ENCODE measurements around the gene CIB2.

CIB2 gene

GRCh38 chr15:78082743-78083110 lies 48.5 kb downstream of the CIB2 start:
- DNase-seq = no peak

- no peak for DNase-seq
Measured at GRCh38 chr15:78082106-78082742, 49.0 kb downstream of the CIB2 start.

GRCh38 chr15:78080088-78080460 lies 51.2 kb downstream of the CIB2 start:
- DNase-seq = no peak

GRCh38 chr15:78079298-78080087 lies 51.8 kb downstream of the CIB2 start:
- DNase-seq = no peak

- peak; percentile 40 for DNase-seq
Measured at GRCh38 chr15:78077871-78078210, 53.4 kb downstream of the CIB2 start.

GRCh38 chr15:78077053-78077870 lies 54.0 kb downstream of the CIB2 start, which contains the start of gene TBC1D2B:
TBC1D2B (minus strand) TSS chr15:78077711; CDS start chr15:78077652, 59 bp downstream.
- DNase-seq = peak; percentile 37

- DNase-seq = no peak
Measured at GRCh38 chr15:78076231-78077052, 54.8 kb downstream of the CIB2 start.

GRCh38 chr15:78075490-78076230 lies 55.6 kb downstream of the CIB2 start:
- DNase-seq = no peak

- DNase-seq = no peak
Measured at GRCh38 chr15:78073046-78073787, 58.0 kb downstream of the CIB2 start.

- no peak for DNase-seq
Measured at GRCh38 chr15:78072080-78072892, 59.0 kb downstream of the CIB2 start.

- no peak for DNase-seq
Measured at GRCh38 chr15:78071383-78071782, 59.9 kb downstream of the CIB2 start.

GRCh38 chr15:78070049-78070700 lies 61.1 kb downstream of the CIB2 start:
- no peak for DNase-seq

GRCh38 chr15:78069462-78070029 lies 61.7 kb downstream of the CIB2 start:
- DNase-seq = no peak

GRCh38 chr15:78069052-78069414 lies 62.2 kb downstream of the CIB2 start:
- DNase-seq = no peak

- DNase-seq = peak; percentile 73
Measured at GRCh38 chr15:78067328-78068228, 63.7 kb downstream of the CIB2 start.

GRCh38 chr15:78065973-78066946 lies 65.0 kb downstream of the CIB2 start:
- DNase-seq = no peak

- no peak for DNase-seq
Measured at GRCh38 chr15:78065284-78065872, 65.9 kb downstream of the CIB2 start.
